Upper lobe of right lung (tissue), 1 donor: Measurements from ENCODE around the gene MLYCD. TPM values are rescaled to one million over a fixed set of nuclear protein-coding genes. Genes with fewer than 3 reads are reported as not detected.
A peak's percentile ranks its signal among the peaks of the same experiment; 100 is the strongest.

Experiments used
- ATAC-seq: fragments of 200-7000 bp; cut with Tn5 transposase; one replicate; pipeline ENCODE4 v1.9.1; 2020; ENCODE audit warnings: mild to moderate bottlenecking, moderate library complexity
- DNase-seq: peaks from one replicate; pipeline ENCODE4 v3.0.0-alpha.2; 2020
- H3K27ac ChIP-seq: fragments of 200-600 bp; one replicate; pipeline ENCODE4 v1.8.0; 2022
- H3K27me3 ChIP-seq: fragments of 200-600 bp; one replicate; pipeline ENCODE4 v1.8.0; 2022; ENCODE audit warnings: mild to moderate bottlenecking
- H3K36me3 ChIP-seq: fragments of 200-600 bp; one replicate; pipeline ENCODE4 v1.8.0; 2022
- H3K4me1 ChIP-seq: fragments of 200-600 bp; one replicate; pipeline ENCODE4 v1.8.0; 2022
- H3K4me3 ChIP-seq: fragments of 200-600 bp; one replicate; pipeline ENCODE4 v1.8.0; 2022; ENCODE audit warnings: mild to moderate bottlenecking
- H3K9me3 ChIP-seq: fragments of 200-600 bp; one replicate; pipeline ENCODE4 v1.8.0; 2022
- CTCF ChIP-seq: fragments of 200-600 bp; IDR thresholded peaks from one replicate; pipeline ENCODE4 v1.8.0; 2022; ENCODE audit warnings: antibody characterized with exemption
- intact Hi-C: fragments of 100-400 bp; cut with DNase I; formaldehyde crosslinking; loops from one replicate; pipeline ENCODE4 v1.11.0; 2022
- total RNA-seq: library from RNA; stranded (reverse); fragmentation: NEBNext Ultra II Directional; extraction: Animal tissue kit (Norgen Biotek cat#: 25700); gene quantifications from one replicate; pipeline ENCODE4 v1.2.1, GENCODE V29; 2021
- donor health status: DM: no; HTN: yes; CAD: no; lungs with severe emphysema.

MLYCD gene
- total RNA-seq, 1 donor from 2014 or later, result 9.7 TPM

DNA sequence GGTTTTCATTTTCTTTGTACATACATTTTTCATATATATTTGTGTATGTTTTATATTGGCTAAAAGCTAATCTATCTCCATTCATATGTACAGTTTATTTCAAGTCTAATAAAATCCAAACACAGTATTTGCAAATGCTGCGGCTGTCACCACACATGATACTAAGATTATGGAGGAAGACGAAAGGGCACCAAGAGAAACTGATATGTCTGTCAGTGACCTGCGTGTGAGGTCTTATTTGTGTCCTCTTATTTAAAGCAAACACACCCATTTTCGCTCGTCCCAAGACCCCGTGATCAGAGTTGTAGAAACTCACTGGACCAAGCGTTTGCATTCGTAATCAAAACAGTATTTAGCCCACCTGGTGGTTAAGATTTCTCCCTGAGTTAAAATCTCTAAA, 8.2 kb downstream of the MLYCD start:
- Histone ChIP-seq H3K27me3 (no peaks in the 10 kb centered on the region), H3K27ac (no peak overlapping the region), H3K4me1 (no peaks in the 10 kb centered on the region), H3K9me3 (no peaks in the 10 kb centered on the region), H3K36me3 (peaks cover 59% of the 10 kb centered on the region), H3K4me3 (no peak overlapping the region)
- no peak for TF ChIP-seq CTCF
- ATAC-seq (no peak), DNase-seq (no peak)
- intact Hi-C loops, result no loop called here

DNA sequence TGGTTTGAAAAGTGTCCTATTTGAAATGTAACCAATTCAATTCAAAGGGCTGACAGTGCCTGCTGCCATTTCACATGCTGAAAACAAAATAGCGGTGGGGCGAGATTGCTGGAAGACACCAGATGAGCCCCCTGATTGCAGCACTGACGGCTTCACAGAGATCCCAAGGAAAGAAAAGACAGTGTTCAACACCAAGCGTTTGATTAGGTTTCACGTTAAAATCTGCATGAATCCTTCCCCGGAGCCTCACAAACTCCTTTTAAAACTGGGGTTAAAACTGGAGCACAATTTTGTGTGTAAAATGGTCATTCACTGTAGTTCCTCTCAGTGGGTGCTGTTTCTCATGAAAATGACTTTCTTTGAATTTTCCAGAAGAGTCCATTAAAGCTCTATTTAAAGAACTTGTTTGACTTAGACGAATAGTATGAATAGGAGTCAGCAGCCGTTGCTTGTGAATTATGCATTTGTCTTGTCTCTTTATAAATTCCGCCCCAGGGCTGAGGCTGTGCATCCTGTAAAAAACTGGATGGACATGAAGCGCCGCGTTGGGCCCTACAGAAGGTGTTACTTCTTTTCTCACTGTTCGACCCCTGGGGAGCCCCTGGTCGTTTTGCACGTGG, 8.8 kb downstream of the MLYCD start:
- ATAC-seq (no peak), DNase-seq (no peak)
- H3K36me3 ChIP-seq, result peaks cover 65% of the 10 kb centered on the region
- no peaks in the 10 kb centered on the region for H3K9me3 ChIP-seq
- no peak for TF ChIP-seq CTCF
- no peaks in the 10 kb centered on the region for H3K27me3 ChIP-seq
- intact Hi-C loops, result no loop called here
- H3K4me3 ChIP-seq, result no peak overlapping the region
- peaks cover 3% of the 10 kb centered on the region for H3K4me1 ChIP-seq
- no peak overlapping the region for H3K27ac ChIP-seq

- peaks cover 5% of the 10 kb centered on the region for H3K4me1 ChIP-seq
- H3K27ac ChIP-seq, result no peak overlapping the region
- no peak for DNase-seq
- no peaks in the 10 kb centered on the region for H3K9me3 ChIP-seq
- ATAC-seq, result no peak
- H3K4me3 ChIP-seq, result no peak overlapping the region
- TF ChIP-seq CTCF, result no peak
- no peaks in the 10 kb centered on the region for H3K27me3 ChIP-seq
- intact Hi-C loops, result no loop called here
- H3K36me3 ChIP-seq, result peaks cover 63% of the 10 kb centered on the region
Measured at GRCh38 chr16:83908798-83909197, 9.9 kb downstream of the MLYCD start.

GRCh38 chr16:83911290-83911689, 12.4 kb downstream of the MLYCD start:
- ATAC-seq, result no peak
- H3K27me3 ChIP-seq, result no peaks in the 10 kb centered on the region
- no peak for DNase-seq
- no peak for TF ChIP-seq CTCF
- no peak overlapping the region for H3K27ac ChIP-seq
- no peaks in the 10 kb centered on the region for H3K9me3 ChIP-seq
- H3K4me1 ChIP-seq, result peaks cover 5% of the 10 kb centered on the region
- H3K36me3 ChIP-seq, result peaks cover 85% of the 10 kb centered on the region
- H3K4me3 ChIP-seq, result no peak overlapping the region
- intact Hi-C loops, result no loop called here

- TF ChIP-seq CTCF, result no peak
- peaks cover 84% of the 10 kb centered on the region for H3K36me3 ChIP-seq
- H3K4me1 ChIP-seq, result peaks cover 5% of the 10 kb centered on the region
- H3K27me3 ChIP-seq, result no peaks in the 10 kb centered on the region
- no peak overlapping the region for H3K4me3 ChIP-seq
- H3K9me3 ChIP-seq, result no peaks in the 10 kb centered on the region
- peak overlapping the region; percentile 59 for H3K27ac ChIP-seq
- ATAC-seq, result peak; percentile 36
- intact Hi-C loops, result no loop called here
- no peak for DNase-seq
Measured at GRCh38 chr16:83912519-83913244, 13.8 kb downstream of the MLYCD start.
